Motor neuron (in vitro differentiated cells): Measurements from ENCODE around the gene DAP. TPM values are rescaled to one million over a fixed set of nuclear protein-coding genes. Genes with fewer than 3 reads are reported as not detected.
A peak's percentile ranks its signal among the peaks of the same experiment; 100 is the strongest.

ENCODE experiments used
- ATAC-seq, 8 experiments: fragments of 200-7000 bp; cut with Tn5 transposase; replicated peaks in 6 of 8; 2 replicates each; pipeline ENCODE4 v1.8.0; 2021; ENCODE audit warnings: mild to moderate bottlenecking in 8 of 8, moderate library complexity in 8 of 8
- H3K27ac ChIP-seq, 2 donors: fragments of 250-450 bp; sonication (Bioruptor Pico); 2 replicates each; pipeline ENCODE4 v1.9.0; 2021; ENCODE audit warnings: antibody characterized with exemption in 2 of 2, mild to moderate bottlenecking in 2 of 2, moderate library complexity in 1 of 2
- H3K4me1 ChIP-seq, 2 donors: fragments of 250-450 bp; sonication (Bioruptor Pico); replicated peaks in 1 of 2; 2 replicates each; pipeline ENCODE4 v1.6.1; 2021; ENCODE audit warnings: antibody characterized with exemption in 2 of 2, mild to moderate bottlenecking in 2 of 2, moderate library complexity in 1 of 2
- H3K4me3 ChIP-seq, 5 donors: fragments of 250-450 bp; sonication (Bioruptor Pico); 2 replicates each; pipeline ENCODE4 v1.9.0; 2021; ENCODE audit warnings: antibody characterized with exemption in 5 of 5, mild to moderate bottlenecking in 5 of 5, moderate library complexity in 4 of 5
- WGBS, 10 experiments: fragments of 450-650 bp; shearing (Covaris generic); methylation state at CpG; one replicate each; pipeline ENCODE4 v1.0.0; 2022; 5-methylcytosine and 5-hydroxymethylcytosine counted together
- in situ Hi-C, 9 experiments: fragments of 400-800 bp; cut with MboI; loops; one replicate each; pipeline ENCODE4 v1.15.0; 2021; ENCODE audit warnings: low sequenced_read_pairs in 9 of 9, low pct_unique_long_range_greater_than_20kb in 2 of 9; ENCODE audit not compliant: unreplicated experiment in 9 of 9
- total RNA-seq, 8 experiments: library from RNA; unstranded; fragments of 300-600 nt; gene quantifications; 2 replicates each; pipeline versions ENCODE4 v1.2.3 to v1.2.4, GENCODE V29; 2022

Gene DAP
- total RNA-seq, 8 experiments from 2014 or later = 14.3 to 75.1 (median 38.9) TPM

GRCh38 chr5:10663489-10664179 lies 97.4 kb downstream of the DAP start:
- peaks cover 0 to 4% of the 10 kb centered on the region in 2 donors for H3K4me1 ChIP-seq
- in situ Hi-C loops = no loop called here
- no peak overlapping the region for H3K27ac ChIP-seq
- WGBS, 10 experiments = 5 to 100% (median 87%) methylated on average over 1 to 13 of the region's 13 CpGs; no CpG with 5 or more reads in 2 of the 10 experiments
- ATAC-seq = peak in 3 of 8 experiments; percentile 31 to 62 (median 37)
- H3K4me3 ChIP-seq = no peak overlapping the region

GRCh38 chr5:10662661-10663488 lies 98.2 kb downstream of the DAP start:
- no peak overlapping the region for H3K27ac ChIP-seq
- peak in 2 of 8 experiments; percentile 14 to 32 for ATAC-seq
- peaks cover 0 to 4% of the 10 kb centered on the region in 2 donors for H3K4me1 ChIP-seq
- no peak overlapping the region for H3K4me3 ChIP-seq
- in situ Hi-C loops = no loop called here
- WGBS, 10 experiments = 29 to 100% (median 84%) methylated on average over 1 to 6 of the region's 10 CpGs; no CpG with 5 or more reads in 3 of the 10 experiments

- in situ Hi-C loops = no loop called here
- 40 to 100% (median 92%) methylated on average over 1 to 4 of the region's 11 CpGs; no CpG with 5 or more reads in 6 of the 10 experiments for WGBS, 10 experiments
- H3K4me3 ChIP-seq = no peak overlapping the region
- peaks cover 0 to 4% of the 10 kb centered on the region in 2 donors for H3K4me1 ChIP-seq
- no peak overlapping the region for H3K27ac ChIP-seq
- ATAC-seq = peak in 3 of 8 experiments; percentile 33 to 68 (median 46)
These were observed 99.0 kb downstream of the DAP start for GRCh38 chr5:10662083-10662482.

- H3K4me1 ChIP-seq = peaks cover 0 to 3% of the 10 kb centered on the region in 2 donors
- in situ Hi-C loops = no loop called here
- 40 to 100% (median 98%) methylated on average over 1 to 7 of the region's 13 CpGs; no CpG with 5 or more reads in 3 of the 10 experiments for WGBS, 10 experiments
- no peak overlapping the region for H3K27ac ChIP-seq
- ATAC-seq = no peak
- no peak overlapping the region for H3K4me3 ChIP-seq
These were observed 99.6 kb downstream of the DAP start for GRCh38 chr5:10661401-10661800.

GRCh38 chr5:10660720-10661387 lies 100.2 kb downstream of the DAP start:
- Histone ChIP-seq H3K27ac (no peak overlapping the region), H3K4me1 (peaks cover 0 to 7% of the 10 kb centered on the region in 2 donors), H3K4me3 (no peak overlapping the region)
- ATAC-seq = no peak
- in situ Hi-C loops = no loop called here
- 84 to 100% (median 94%) methylated on average over 2 to 9 of the region's 15 CpGs; no CpG with 5 or more reads in 4 of the 10 experiments for WGBS, 10 experiments

- peaks cover 0 to 13% of the 10 kb centered on the region in 2 donors for H3K4me1 ChIP-seq
- no peak overlapping the region for H3K4me3 ChIP-seq
- in situ Hi-C loops = no loop called here
- ATAC-seq = no peak
- 83 to 100% (median 88%) methylated on average over 2 to 3 of the region's 3 CpGs; no CpG with 5 or more reads in 6 of the 10 experiments for WGBS, 10 experiments
- H3K27ac ChIP-seq = no peak overlapping the region
These were observed 100.9 kb downstream of the DAP start for GRCh38 chr5:10660135-10660534.

GRCh38 chr5:10658265-10658664 lies 102.8 kb downstream of the DAP start:
- Histone ChIP-seq H3K27ac (no peak overlapping the region), H3K4me3 (no peak overlapping the region), H3K4me1 (peaks cover 0 to 17% of the 10 kb centered on the region in 2 donors)
- in situ Hi-C loops = no loop called here
- WGBS, 10 experiments = 50 to 95% (median 75%) methylated on average over 2 to 4 of the region's 4 CpGs; no CpG with 5 or more reads in 1 of the 10 experiments
- no peak for ATAC-seq

GRCh38 chr5:10655972-10656830 lies 104.8 kb downstream of the DAP start:
- in situ Hi-C loops = no loop called here
- H3K4me3 ChIP-seq = no peak overlapping the region
- H3K4me1 ChIP-seq = peaks cover 0 to 17% of the 10 kb centered on the region in 2 donors
- no peak overlapping the region for H3K27ac ChIP-seq
- ATAC-seq = peak in 6 of 8 experiments; percentile 42 to 72 (median 62)
- WGBS, 10 experiments = 38 to 96% (median 80%) methylated on average over 1 to 16 of the region's 18 CpGs; no CpG with 5 or more reads in 1 of the 10 experiments

- peaks cover 0 to 17% of the 10 kb centered on the region in 2 donors for H3K4me1 ChIP-seq
- H3K4me3 ChIP-seq = no peak overlapping the region
- in situ Hi-C loops = no loop called here
- H3K27ac ChIP-seq = no peak overlapping the region
- ATAC-seq = peak in 5 of 8 experiments; percentile 53 to 73 (median 68)
- WGBS, 10 experiments = 40 to 100% (median 75%) methylated on average over 1 to 21 of the region's 29 CpGs; no CpG with 5 or more reads in 4 of the 10 experiments
These were observed 105.7 kb downstream of the DAP start for GRCh38 chr5:10655161-10655971.

GRCh38 chr5:10654566-10654965 lies 106.5 kb downstream of the DAP start:
- 20 to 100% (median 86%) methylated on average over 1 to 13 of the region's 13 CpGs; no CpG with 5 or more reads in 1 of the 10 experiments for WGBS, 10 experiments
- in situ Hi-C loops = no loop called here
- Histone ChIP-seq H3K27ac (no peak overlapping the region), H3K4me3 (no peak overlapping the region), H3K4me1 (peaks cover 0 to 17% of the 10 kb centered on the region in 2 donors)
- ATAC-seq = peak in 4 of 8 experiments; percentile 7 to 28 (median 18)

GRCh38 chr5:10653751-10654400 lies 107.2 kb downstream of the DAP start:
- Histone ChIP-seq H3K4me1 (peaks cover 0 to 17% of the 10 kb centered on the region in 2 donors), H3K4me3 (no peak overlapping the region), H3K27ac (no peak overlapping the region)
- 57 to 100% (median 97%) methylated on average over 1 to 8 of the region's 12 CpGs; no CpG with 5 or more reads in 2 of the 10 experiments for WGBS, 10 experiments
- ATAC-seq = no peak
- in situ Hi-C loops = no loop called here
